Stimulated activated CD8-positive, alpha-beta memory T cell treated with anti-CD3 and anti-CD28 coated beads, Interleukin-4, amount 100 ng/mL, for 48 hours (primary cell): ENCODE results near the gene KRTAP19-6.
"Not testable (repeated sequence)": the region's sequence is repeated elsewhere in the genome, so short reads cannot be mapped to it uniquely, and the experiment has no call there.

Source experiments
- DNase-seq: peaks from one replicate; pipeline ENCODE4 v3.0.0-alpha.2; 2020

KRTAP19-6 gene, protein sequence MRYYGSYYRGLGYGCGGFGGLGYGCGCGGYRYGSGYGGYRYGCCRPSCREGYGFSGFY

DNA sequence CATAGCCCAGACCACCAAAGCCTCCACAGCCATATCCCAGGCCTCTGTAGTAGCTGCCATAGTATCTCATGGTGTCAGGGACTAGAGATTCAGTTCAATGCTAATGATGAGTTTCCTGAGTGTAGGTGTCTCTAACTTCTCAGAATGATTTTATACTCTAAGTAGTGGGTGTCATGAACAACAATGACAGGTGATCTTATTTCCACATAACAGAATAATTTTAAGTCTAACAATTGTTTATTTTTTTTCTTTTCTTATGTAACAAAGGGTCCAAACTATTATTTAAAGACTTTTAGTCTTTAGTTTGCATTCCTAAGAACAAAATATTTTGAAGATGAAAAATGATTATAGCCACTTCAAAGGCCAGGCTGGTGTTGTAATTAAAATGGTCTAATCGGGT, at the start of gene KRTAP19-6:
KRTAP19-6 (minus strand) TSS at position 101 of the 400 bp plus-strand sequence; CDS start at position 70, 31 bp downstream.
- no peak for DNase-seq

GRCh38 chr21:30590297-30590696, 48.6 kb upstream of the KRTAP19-6 start, which contains the start of gene KRTAP22-2:
Gene KRTAP22-2, minus strand, starts transcription at chr21:30590397.
- no peak for DNase-seq

DNA sequence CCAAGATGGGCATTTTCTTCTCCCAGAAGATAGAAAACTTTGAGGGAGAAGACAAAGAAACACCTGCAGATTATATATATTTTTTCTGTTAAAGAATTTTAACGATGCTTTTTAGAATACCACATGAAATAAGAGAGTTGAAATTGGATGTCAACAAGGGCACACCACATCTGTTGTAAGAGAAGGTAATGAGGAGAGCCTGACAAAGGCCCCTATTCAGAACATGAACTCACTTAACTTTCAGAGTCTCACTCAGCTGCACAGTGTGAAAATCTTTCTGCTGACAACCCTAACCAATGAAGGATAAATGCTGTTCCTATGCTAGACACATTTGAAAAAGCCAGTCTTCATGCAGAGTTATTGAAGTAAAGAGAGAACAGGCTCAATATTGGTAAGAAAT, 41.2 kb upstream of the KRTAP19-6 start:
- no peak for DNase-seq

DNA sequence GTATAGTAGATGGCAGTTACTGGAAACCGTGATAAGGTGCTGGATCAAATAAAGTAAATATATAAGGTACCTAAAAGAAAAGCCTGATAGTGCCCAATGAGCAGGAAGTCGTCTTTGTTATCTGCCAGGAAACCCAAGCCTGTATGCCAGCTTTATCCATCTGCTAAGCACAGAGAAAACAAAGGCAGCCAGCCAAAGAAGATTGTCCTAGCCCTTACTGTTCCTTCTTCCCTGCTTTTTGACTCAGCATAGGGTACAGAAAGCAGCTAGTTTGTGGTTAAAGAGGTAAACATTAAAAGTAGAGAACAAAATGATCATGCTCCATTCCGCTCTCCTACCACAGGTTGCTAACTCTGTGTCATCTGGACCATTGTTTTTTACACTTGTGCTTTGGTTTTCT, 38.5 kb upstream of the KRTAP19-6 start:
- DNase-seq = no peak

- no peak for DNase-seq
Observed at GRCh38 chr21:30579346-30579745, 37.7 kb upstream of the KRTAP19-6 start.

GRCh38 chr21:30577766-30578165, 36.1 kb upstream of the KRTAP19-6 start:
- DNase-seq = no peak

DNA sequence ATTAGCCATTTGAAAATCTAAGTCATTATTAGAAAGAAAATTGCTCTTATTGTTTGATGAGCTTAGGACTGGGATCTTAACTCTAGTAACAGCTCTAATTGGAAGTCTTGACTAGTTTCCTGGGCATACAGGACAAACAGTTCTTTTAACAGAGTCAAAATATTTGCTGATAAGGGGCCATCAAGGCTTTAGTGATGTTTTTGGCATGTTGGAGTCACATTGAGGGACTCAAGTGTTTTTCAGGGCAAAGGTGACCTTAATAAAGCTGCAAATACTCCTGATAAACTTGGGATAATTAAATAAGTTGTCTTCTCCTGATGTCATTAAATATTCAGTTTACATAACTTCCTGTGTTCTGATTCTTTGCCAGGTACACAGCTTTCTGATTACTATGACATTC, 26.0 kb upstream of the KRTAP19-6 start:
- no peak for DNase-seq

DNA sequence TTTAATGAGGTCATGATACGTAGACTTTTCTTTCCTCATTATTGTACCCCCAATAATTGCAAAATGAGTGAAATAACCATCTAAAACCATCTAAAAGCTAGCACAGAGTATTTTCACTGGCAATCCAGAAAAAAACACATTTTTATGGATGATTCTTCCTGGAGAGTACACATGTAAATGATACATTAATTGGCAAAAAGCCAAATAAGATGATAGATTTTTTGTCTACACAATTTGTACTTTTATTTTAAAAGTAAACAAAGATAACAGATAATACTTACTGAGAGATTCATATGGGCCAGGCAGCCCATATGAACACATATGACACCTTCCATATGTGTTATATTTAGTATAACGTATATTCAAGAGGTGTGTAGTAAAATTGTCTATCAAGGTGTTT, 22.0 kb upstream of the KRTAP19-6 start:
- DNase-seq = no peak

- no peak for DNase-seq
Observed at GRCh38 chr21:30563072-30563471, 21.4 kb upstream of the KRTAP19-6 start.

DNA sequence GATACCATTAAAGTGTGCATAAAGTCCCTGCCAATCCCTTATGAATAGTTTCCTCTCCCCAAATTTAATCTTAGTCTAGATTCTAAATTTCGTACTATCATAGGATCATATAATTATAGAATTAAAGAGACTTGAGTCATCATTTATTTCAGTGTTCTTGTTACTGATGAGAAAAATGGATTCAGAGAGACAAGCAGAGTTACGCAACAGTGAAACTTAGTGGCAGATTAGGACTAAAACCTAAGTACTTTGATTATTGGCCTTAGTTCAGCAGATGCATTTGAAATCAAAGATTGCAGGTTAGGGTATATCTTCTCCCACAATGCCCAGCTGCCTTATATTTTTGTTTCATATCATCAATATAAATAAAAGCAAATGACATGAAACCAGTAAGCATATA, 20.3 kb upstream of the KRTAP19-6 start:
- DNase-seq = no peak

DNA sequence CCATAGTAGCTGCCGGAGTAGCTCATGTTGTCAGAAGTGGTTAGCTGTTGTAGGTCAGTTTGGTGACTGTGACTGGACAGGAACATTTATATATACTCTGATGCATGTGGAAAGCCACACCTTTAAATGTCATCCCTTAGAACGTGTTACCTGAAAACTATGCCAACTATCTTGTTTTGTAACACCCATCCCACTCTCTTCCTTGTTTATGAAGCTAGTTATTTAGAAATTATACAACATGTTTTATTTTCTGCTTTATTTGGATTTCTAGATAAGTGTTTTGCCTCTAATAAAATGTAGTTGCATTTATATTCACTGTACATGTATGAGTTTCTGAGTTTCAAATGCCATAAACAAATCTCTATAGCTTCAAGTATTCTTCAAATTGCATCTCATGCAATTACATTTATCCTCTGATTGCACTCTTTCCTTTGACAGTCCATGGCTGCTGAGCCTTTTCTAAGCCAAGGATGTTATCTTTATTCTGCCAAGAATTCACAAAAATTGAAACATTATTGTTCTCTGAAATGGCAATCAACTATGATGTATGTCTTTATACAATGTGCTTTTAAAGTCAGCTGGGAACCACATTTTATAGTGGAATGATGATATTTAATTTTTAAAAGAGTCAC, 19.7 kb upstream of the KRTAP19-6 start, which contains the start of gene KRTAP19-7:
KRTAP19-7 (minus strand) TSS at position 51 of the 632 bp plus-strand sequence; CDS start at position 26, 25 bp downstream.
- no peak for DNase-seq

GRCh38 chr21:30555095-30555494, 13.4 kb upstream of the KRTAP19-6 start:
- DNase-seq = no peak

- no peak for DNase-seq
Observed at GRCh38 chr21:30552782-30553181, 11.1 kb upstream of the KRTAP19-6 start.

DNA sequence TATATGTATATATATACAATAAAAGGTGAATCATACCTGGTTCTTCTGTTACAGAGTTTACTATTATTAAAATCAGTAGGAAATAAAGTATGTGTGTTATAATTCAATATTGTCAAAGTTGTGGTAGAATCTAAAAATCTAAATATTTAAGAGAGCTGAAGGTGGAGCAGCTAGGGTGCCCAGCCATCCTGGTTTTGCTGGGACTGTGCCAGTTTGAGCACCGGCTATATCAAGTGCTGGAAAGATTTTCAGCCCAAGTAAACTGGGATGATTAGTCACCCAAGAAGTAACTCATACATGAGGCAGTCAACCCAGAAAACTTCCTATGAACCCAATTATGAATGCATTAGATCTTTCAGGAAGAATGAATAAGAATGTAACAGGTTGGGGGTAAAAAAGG, 22.8 kb downstream of the KRTAP19-6 start:
- DNase-seq = no peak

DNA sequence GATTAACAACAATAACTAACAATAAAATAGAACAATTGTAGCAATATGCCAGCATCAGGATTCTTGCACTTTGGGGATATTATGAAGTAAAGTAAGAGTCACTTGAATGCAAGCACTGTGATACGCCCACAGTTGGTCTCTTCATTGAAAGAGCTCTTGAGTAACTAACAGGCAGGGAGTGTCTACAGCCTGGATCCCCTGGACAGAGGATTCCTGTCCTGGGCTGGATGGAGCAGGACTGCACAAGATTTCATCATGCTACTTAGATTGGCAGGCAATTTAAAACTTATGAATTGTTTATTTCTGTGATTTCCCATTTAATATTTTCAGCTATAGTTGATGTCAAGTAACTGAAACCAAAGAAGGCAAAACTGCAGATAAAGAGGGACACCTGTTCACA, 26.0 kb downstream of the KRTAP19-6 start:
- no peak for DNase-seq

DNA sequence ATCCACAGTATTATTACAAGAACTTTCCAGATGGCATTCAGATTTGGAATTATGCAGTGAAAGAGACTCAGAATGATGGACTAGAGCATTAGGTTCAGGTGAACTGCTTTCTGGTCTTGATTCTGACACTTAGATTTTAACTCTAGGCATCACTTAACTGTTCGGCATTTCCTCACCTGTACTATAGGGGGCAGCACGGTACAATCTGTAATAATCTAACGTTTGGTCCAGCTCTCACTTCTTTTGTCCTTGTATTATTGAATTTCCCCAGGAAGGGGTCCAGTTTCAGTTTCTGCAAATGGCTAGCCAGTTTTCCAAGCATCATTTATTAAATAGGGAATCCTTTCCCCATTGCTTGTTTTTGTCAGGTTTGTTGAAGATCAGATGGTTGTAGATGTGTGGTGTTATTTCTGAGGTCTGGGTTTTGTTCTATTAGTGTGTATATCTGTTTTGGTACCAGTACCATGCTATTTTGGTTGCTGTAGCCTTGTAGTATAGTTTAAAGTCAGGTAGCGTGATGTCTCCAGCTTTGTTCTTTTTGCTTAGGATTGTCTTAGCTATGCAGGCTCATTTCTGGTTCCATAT, 36.0 kb downstream of the KRTAP19-6 start:
- DNase-seq = not testable (repeated sequence)

GRCh38 chr21:30502041-30502440, 39.6 kb downstream of the KRTAP19-6 start, which contains the start of gene KRTAP19-5:
Gene KRTAP19-5, minus strand, starts transcription at chr21:30502141. Its CDS starts 51 bp downstream, at chr21:30502090.
- DNase-seq = no peak

GRCh38 chr21:30497065-30497464, 44.6 kb downstream of the KRTAP19-6 start, which contains the start of gene KRTAP19-4:
Gene KRTAP19-4, minus strand, starts transcription at chr21:30497165. Its CDS starts 55 bp downstream, at chr21:30497110.
- DNase-seq = no peak

DNA sequence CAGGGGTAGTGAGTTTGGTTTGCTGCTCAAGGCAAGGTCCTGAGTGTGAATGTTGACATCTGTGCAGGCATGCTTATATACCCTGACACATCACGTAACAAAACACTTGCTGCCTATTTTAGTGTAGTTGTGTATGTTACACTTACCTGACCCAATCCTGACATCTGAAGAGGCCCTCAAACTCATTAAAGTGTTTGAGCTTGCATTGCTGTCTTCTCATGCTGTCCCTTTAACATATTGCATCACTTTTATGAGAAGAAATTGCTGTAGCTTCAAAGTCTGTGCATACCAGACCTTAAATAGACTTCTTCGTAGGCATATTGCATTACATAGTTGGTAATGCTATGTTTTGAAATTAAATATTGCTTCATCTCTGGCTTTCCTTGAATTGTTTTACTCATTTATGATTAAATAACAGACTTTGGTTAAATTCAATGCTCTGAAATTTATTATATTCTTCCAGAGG, 49.7 kb downstream of the KRTAP19-6 start, which contains the start of gene KRTAP19-3:
KRTAP19-3 (minus strand) TSS at position 51 of the 466 bp plus-strand sequence. CDS start 56 bp downstream, outside the sequence.
- DNase-seq = no peak
